Body of pancreas (tissue), 4 donors: ENCODE results near the gene ACOT6. TPM values are rescaled to one million over a fixed set of nuclear protein-coding genes. Genes with fewer than 3 reads are reported as not detected.

Experiments used
- ATAC-seq: fragments of 150-250 bp; one replicate; pipeline ENCODE4 v1.9.1; 2016
- DNase-seq, 4 donors: peaks; one replicate each; pipeline ENCODE4 v3.0.0-alpha.2; 2019
- H3K27ac ChIP-seq, 4 donors: fragments of 200-600 bp; sonication (generic); 1 replicate in 3 of 4; 2 replicates in 1 of 4; pipeline versions ENCODE4 v1.5.1 to v1.6.1; 2016 to 2019; ENCODE audit warnings: mild to moderate bottlenecking in 1 of 4, mixed read lengths in 1 of 4, moderate library complexity in 1 of 4
- H3K27me3 ChIP-seq, 2 donors: fragments of 200-600 bp; sonication (generic); one replicate each; pipeline ENCODE4 v1.6.0; 2016; ENCODE audit warnings: mild to moderate bottlenecking in 1 of 2
- H3K36me3 ChIP-seq, 2 donors: fragments of 200-600 bp; sonication (generic); replicated peaks in 1 of 2; 2 replicates each; pipeline ENCODE4 v1.5.1; 2016; ENCODE audit warnings: low read depth in 2 of 2; ENCODE audit not compliant: insufficient read depth in 1 of 2
- H3K4me1 ChIP-seq: fragments of 200-600 bp; sonication (generic); one replicate; pipeline ENCODE4 v1.6.0; 2016
- H3K4me3 ChIP-seq, 2 donors: fragments of 200-600 bp; sonication (generic); 1 replicate in 1 of 2; 2 replicates in 1 of 2; pipeline ENCODE4 v1.5.1; 2016 to 2019
- H3K9me3 ChIP-seq, 3 donors: fragments of 200-600 bp; sonication (generic); 1 replicate in 2 of 3; 2 replicates in 1 of 3; pipeline ENCODE4 v1.5.1; 2016
- POLR2A ChIP-seq, 3 donors: fragments of 450-650 bp; IDR thresholded peaks; one replicate each; pipeline ENCODE4 v1.6.1; 2016; ENCODE audit warnings: antibody characterized with exemption in 3 of 3, mild to moderate bottlenecking in 2 of 3
- WGBS, 2 donors: methylation state at CpG; one replicate each; pipeline ENCODE4 v1.1.5; 2017; 5-methylcytosine and 5-hydroxymethylcytosine counted together
- intact Hi-C: fragments of 100-400 bp; cut with DNase I; formaldehyde crosslinking; loops from one replicate; pipeline ENCODE4 v1.15.1; 2023
- small RNA-seq: library from RNA; depleted of rRNA; stranded (forward); fragments of <200 nt; gene quantifications from one replicate; pipeline ENCODE3, GENCODE V24; 2016
- total RNA-seq, 2 donors: library from RNA; depleted of rRNA; stranded (reverse); fragments of >200 nt; gene quantifications; one replicate each; pipeline ENCODE4 v1.1.0, GENCODE V29; 2016
- TF ChIP-seq, protein P1 (sequence below), 7 experiments: fragments of 450-650 bp in 4 of 7; fragments of 200-600 bp in 3 of 7; sonication (generic) in 3 of 7; IDR thresholded peaks; one replicate each; pipeline ENCODE4 v1.5.1; 2016 to 2019; ENCODE audit warnings: antibody characterized with exemption in 7 of 7

Gene ACOT6
- total RNA-seq, 2 donors from 2014 or later, result not detected

DNA sequence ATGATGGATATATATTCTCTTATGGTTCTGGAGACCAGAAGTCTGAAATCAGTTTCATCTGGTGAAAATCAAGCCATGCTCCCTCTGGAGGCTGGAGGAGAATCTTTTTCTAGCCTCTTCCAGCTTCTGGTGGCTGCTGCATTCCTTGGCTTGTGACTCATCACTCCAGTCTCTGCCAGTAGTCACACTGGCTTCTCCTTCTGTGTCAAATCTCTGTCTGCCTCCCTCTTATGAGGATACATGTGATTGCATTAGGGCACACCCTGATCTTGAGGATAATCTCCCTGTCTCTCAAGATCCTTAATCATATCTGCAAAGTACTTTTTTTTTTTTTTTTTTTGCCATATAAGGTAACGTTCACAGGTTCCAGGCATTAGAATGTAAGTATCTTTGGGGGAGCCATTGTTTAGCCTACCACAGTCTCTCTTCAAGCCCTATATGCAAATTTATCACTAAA lies 50.2 kb downstream of the ACOT6 start:
- Histone ChIP-seq H3K27me3 (no peaks in the 10 kb centered on the region), H3K4me3 (no peak overlapping the region), H3K27ac (no peak overlapping the region), H3K36me3 (no peaks in the 10 kb centered on the region), H3K4me1 (no peaks in the 10 kb centered on the region), H3K9me3 (no peaks in the 10 kb centered on the region)
- ATAC-seq (no peak), DNase-seq (peak in 2 of 4 donors; percentile 12 to 16)
- intact Hi-C loops, result no loop called here
- TF ChIP-seq POLR2A (IDR thresholded peaks at IDR 0.05), result no peak
- TF ChIP-seq, protein P1, sequence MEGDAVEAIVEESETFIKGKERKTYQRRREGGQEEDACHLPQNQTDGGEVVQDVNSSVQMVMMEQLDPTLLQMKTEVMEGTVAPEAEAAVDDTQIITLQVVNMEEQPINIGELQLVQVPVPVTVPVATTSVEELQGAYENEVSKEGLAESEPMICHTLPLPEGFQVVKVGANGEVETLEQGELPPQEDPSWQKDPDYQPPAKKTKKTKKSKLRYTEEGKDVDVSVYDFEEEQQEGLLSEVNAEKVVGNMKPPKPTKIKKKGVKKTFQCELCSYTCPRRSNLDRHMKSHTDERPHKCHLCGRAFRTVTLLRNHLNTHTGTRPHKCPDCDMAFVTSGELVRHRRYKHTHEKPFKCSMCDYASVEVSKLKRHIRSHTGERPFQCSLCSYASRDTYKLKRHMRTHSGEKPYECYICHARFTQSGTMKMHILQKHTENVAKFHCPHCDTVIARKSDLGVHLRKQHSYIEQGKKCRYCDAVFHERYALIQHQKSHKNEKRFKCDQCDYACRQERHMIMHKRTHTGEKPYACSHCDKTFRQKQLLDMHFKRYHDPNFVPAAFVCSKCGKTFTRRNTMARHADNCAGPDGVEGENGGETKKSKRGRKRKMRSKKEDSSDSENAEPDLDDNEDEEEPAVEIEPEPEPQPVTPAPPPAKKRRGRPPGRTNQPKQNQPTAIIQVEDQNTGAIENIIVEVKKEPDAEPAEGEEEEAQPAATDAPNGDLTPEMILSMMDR (IDR thresholded peaks at IDR 0.05), result no peak
- WGBS, 2 donors, result 88 to 96% methylated on average over 1 of the region's 1 CpG

DNA sequence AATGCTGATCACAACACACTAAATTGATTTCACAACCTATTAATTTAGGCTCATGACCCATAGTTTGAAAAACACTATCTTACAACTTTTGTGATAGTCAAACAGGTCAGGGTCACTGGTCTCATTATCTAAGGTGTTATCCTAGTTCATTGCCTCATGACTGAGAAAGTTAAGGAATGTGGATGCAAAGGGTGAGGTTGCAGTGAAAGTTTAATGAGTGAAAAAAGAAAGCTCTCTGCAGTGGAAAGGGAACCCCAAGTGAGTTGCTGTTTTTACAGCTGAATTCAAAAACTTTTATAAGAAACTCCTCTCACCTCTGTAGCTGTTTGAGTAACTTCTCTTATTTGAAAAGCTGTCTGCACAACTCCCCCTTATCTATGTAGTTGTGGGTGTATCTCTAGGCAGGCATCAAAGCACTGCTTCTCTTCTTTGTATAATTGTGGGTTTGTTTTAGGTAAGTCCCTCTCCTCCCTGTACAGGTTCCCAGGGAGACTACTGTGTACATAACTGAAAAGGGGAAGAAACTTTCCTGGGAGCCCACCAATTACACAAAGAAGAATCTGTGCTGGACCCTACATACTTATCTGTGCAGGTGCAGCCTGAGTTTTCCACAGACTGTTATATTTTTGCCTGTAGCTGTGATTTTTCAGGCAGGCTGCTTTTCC lies 51.4 kb downstream of the ACOT6 start:
- Histone ChIP-seq H3K36me3 (no peaks in the 10 kb centered on the region), H3K27me3 (no peaks in the 10 kb centered on the region), H3K27ac (no peak overlapping the region), H3K9me3 (no peaks in the 10 kb centered on the region), H3K4me3 (no peak overlapping the region), H3K4me1 (no peaks in the 10 kb centered on the region)
- no peak for ATAC-seq
- intact Hi-C loops, result no loop called here
- TF ChIP-seq POLR2A (IDR thresholded peaks at IDR 0.05), result no peak
- DNase-seq, result no peak

DNA sequence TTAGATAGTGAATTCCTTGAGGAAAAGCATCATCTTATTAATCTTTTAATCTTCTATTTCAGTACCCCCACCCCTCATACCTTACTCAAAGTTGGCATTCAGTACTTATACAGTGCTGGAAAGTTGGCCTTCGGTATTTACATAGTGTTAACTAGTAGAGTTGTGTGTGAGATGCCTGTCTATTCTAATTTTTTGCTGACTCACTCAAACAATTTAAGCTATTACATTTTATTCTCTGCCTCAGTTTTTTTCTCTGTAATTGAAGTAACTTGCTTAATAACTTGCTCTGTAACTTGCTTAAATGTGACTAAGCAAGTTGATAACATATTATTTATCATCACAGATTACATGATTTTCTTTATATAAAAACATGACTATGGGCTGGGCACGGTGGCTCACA lies 52.8 kb downstream of the ACOT6 start:
- no peak for TF ChIP-seq POLR2A (IDR thresholded peaks at IDR 0.05)
- TF ChIP-seq, protein P1 (IDR thresholded peaks at IDR 0.05), result no peak
- H3K4me3 ChIP-seq, result no peak overlapping the region
- no peak overlapping the region for H3K27ac ChIP-seq
- H3K4me1 ChIP-seq, result no peaks in the 10 kb centered on the region
- DNase-seq (no peak), ATAC-seq (no peak)
- no peaks in the 10 kb centered on the region for H3K36me3 ChIP-seq
- intact Hi-C loops, result no loop called here
- no peaks in the 10 kb centered on the region for H3K27me3 ChIP-seq
- 91 to 94% methylated on average over 2 of the region's 2 CpGs for WGBS, 2 donors
- no peaks in the 10 kb centered on the region for H3K9me3 ChIP-seq

DNA sequence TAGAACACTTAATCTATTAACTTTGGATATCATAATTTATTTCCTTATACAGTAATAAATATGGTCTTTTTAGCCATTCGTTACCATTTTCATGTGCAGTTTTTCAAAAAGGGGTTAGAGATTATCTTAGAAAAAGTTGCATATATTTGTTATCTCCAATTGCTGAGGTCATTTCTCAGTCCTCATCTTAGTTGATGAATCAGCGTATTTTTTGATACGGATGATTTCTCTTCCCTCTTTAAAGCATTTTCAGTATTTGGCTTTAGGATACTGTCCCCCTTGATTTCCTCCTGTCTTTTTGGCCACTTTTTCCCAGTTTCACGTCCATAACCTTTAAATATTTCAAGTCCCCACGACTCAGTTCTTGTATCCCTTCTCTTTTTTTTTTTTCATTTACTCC lies 54.3 kb downstream of the ACOT6 start:
- ATAC-seq (no peak), DNase-seq (no peak)
- no peaks in the 10 kb centered on the region for H3K9me3 ChIP-seq
- H3K27ac ChIP-seq, result no peak overlapping the region
- no peak overlapping the region for H3K4me3 ChIP-seq
- TF ChIP-seq, protein P1 (IDR thresholded peaks at IDR 0.05), result no peak
- no peak for TF ChIP-seq POLR2A (IDR thresholded peaks at IDR 0.05)
- H3K27me3 ChIP-seq, result no peaks in the 10 kb centered on the region
- no peaks in the 10 kb centered on the region for H3K36me3 ChIP-seq
- intact Hi-C loops, result no loop called here
- no peaks in the 10 kb centered on the region for H3K4me1 ChIP-seq
- 88 to 90% methylated on average over 5 of the region's 5 CpGs for WGBS, 2 donors

DNA sequence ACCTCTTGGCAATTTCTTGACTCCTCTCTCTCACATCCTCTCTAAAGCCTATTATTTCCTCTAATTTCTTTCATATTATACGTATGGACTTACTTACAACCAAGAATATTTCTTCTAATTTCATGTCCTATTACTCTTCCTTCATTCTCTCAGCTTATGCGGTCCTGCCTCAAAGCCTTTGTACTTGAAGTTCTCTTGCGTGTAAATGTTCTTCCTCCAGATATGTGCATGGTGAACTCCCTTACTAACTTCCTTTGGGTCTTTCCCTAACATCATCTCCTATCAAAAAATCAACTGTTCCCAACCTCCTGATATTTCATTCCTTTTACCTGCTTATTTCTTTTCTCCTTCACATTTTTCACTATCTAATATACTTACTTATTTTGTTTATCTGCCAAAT lies 55.5 kb downstream of the ACOT6 start:
- H3K9me3 ChIP-seq, result no peaks in the 10 kb centered on the region
- H3K27ac ChIP-seq, result no peak overlapping the region
- intact Hi-C loops, result no loop called here
- no peak overlapping the region for H3K4me3 ChIP-seq
- ATAC-seq (no peak), DNase-seq (no peak)
- H3K36me3 ChIP-seq, result peaks cover 0 to 1% of the 10 kb centered on the region in 2 donors
- H3K4me1 ChIP-seq, result no peaks in the 10 kb centered on the region
- WGBS, 2 donors, result 78 to 88% methylated on average over 3 of the region's 3 CpGs
- TF ChIP-seq POLR2A (IDR thresholded peaks at IDR 0.05), result no peak
- TF ChIP-seq, protein P1 (IDR thresholded peaks at IDR 0.05), result no peak
- no peaks in the 10 kb centered on the region for H3K27me3 ChIP-seq

Small RNA genes within 50 kb of the gene (small RNA-seq; reads per million reads assigned to genes)
- gene RNU6-240P, result not detected

Other genes with a start within 250 kb of the ACOT6 start
- gene NUMB, start 154.0 kb upstream of the ACOT6 start, total RNA-seq, result 10 to 100 TPM; 43.8 to 45.2 TPM
- 10 to 100 TPM; 19.7 to 23.4 TPM for gene RIOX1, start 121.6 kb upstream of the ACOT6 start, total RNA-seq
- 1 to 10 TPM in 1 of 2 donors, not detected in 1; 2.3 TPM for gene ACOT1, start 75.4 kb upstream of the ACOT6 start, total RNA-seq
- under 1 TPM in 1 of 2 donors, not detected in 1; under 0.01 TPM for gene HEATR4, start 53.6 kb upstream of the ACOT6 start, total RNA-seq
- gene ACOT2, start 43.3 kb upstream of the ACOT6 start, total RNA-seq, result 10 to 100 TPM; 28.0 to 81.7 TPM
- 1 to 10 TPM; 3.1 to 4.0 TPM for gene ACOT4, start 20.6 kb upstream of the ACOT6 start, total RNA-seq
- gene DNAL1, start 32.5 kb downstream of the ACOT6 start, total RNA-seq, result 1 to 10 TPM; 2.6 to 7.3 TPM
- gene PNMA1, start 101.9 kb downstream of the ACOT6 start, total RNA-seq, result 1 to 10 TPM; 5.7 to 6.9 TPM
- 1 to 10 TPM in 1 of 2 donors, under 1 TPM in 1; 0.99 to 8.6 TPM for gene PTGR2, start 239.3 kb downstream of the ACOT6 start, total RNA-seq